Measurements from ENCODE around the gene GOLGB1.

DNA sequence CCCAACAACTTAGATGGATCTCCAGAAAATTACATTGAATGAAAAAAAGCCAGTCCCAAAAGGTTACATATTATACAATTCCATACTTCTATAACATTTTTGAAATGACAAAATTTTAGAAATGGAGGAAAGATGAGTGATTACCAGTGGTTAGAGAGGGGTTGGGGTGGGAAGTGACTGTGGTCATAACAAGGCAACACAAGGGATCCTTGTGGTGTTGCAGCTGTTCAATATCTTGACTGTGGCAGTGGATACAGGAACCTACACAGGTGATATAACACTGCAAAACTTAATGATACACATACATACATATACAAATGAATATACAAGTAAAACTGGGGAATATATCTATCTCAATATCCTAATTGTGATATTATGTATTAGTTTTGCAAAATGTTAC is 9.6 kb downstream of the GOLGB1 start:
- TF ChIP-seq, protein P1, sequence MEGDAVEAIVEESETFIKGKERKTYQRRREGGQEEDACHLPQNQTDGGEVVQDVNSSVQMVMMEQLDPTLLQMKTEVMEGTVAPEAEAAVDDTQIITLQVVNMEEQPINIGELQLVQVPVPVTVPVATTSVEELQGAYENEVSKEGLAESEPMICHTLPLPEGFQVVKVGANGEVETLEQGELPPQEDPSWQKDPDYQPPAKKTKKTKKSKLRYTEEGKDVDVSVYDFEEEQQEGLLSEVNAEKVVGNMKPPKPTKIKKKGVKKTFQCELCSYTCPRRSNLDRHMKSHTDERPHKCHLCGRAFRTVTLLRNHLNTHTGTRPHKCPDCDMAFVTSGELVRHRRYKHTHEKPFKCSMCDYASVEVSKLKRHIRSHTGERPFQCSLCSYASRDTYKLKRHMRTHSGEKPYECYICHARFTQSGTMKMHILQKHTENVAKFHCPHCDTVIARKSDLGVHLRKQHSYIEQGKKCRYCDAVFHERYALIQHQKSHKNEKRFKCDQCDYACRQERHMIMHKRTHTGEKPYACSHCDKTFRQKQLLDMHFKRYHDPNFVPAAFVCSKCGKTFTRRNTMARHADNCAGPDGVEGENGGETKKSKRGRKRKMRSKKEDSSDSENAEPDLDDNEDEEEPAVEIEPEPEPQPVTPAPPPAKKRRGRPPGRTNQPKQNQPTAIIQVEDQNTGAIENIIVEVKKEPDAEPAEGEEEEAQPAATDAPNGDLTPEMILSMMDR (IDR thresholded peaks at IDR 0.05; ENCODE audit: extremely low read depth in 1 of 2, insufficient read depth in 1 of 2, low read depth in 1 of 2, low read length in 2 of 2) = no peak
- TF ChIP-seq POLR2A (IDR thresholded peaks at IDR 0.05; ENCODE audit: low read depth, low read length) (no peak), EZH2 (IDR thresholded peaks at IDR 0.05; ENCODE audit: borderline replicate concordance, low read depth, low read length, severe bottlenecking) (no peak), POLR2AphosphoS5 (IDR thresholded peaks at IDR 0.05; ENCODE audit: insufficient read depth, low read depth, low read length) (no peak)
